HepG2 (cell line): ENCODE results near the gene TMEM141. TPM values are rescaled to one million over a fixed set of nuclear protein-coding genes. Genes with fewer than 3 reads are reported as not detected.
"Not testable (repeated sequence)": the region's sequence is repeated elsewhere in the genome, so short reads cannot be mapped to it uniquely, and the experiment has no call there.

ENCODE experiments used
- ATAC-seq: fragments of 200-7000 bp; cut with Tn5 transposase; 3 replicates; pipeline ENCODE4 v1.9.1; 2020; ENCODE audit warnings: mild to moderate bottlenecking, moderate library complexity
- BruUV-seq: library from RNA; stranded (reverse); fragments of 400-500 nt; replicated peaks from 2 replicates; lab custom pipeline; 2021; lab: Mats Ljungman, UMichigan
- CTCF ChIA-PET: fragments of 300-600 bp; formaldehyde crosslinking; extraction: SDS; loops from one replicate; lab custom pipeline; 2021; ENCODE audit warnings: low total read pairs, inconsistent platforms, low intra/inter-chr PET ratio; lab: Yijun Ruan, JAX
- POLR2A ChIA-PET: fragments of 350-600 bp; sonication (Branson Sonifier 250); formaldehyde crosslinking; loops from one replicate; lab custom pipeline; 2020; ENCODE audit warnings: antibody characterized with exemption, inconsistent platforms; lab: Yijun Ruan, JAX
- DNase-seq: peaks from one replicate; pipeline ENCODE4 v3.0.0-alpha.2; 2015; ENCODE audit warnings: low spot score
- FAIRE-seq: peaks from 3 replicates; lab custom pipeline; 2011; peaks lifted over from hg19 to GRCh38; lab: Jason Lieb, UNC
- H2AFZ ChIP-seq: one replicate; pipeline ENCODE4 v1.6.1; 2011; ENCODE audit warnings: low read length, inconsistent platforms
- H3K27ac ChIP-seq: fragments of 300-600 bp; 3 replicates; pipeline ENCODE4 v1.8.0; 2011; ENCODE audit warnings: mixed run types, mild to moderate bottlenecking, mixed read lengths, low read length, inconsistent platforms; ENCODE audit not compliant: insufficient read depth; ENCODE audit errors: extremely low read length
- H3K27me3 ChIP-seq, 2 experiments: fragments of 200-600 bp in 1 of 2; 2 replicates in 1 of 2; 3 replicates in 1 of 2; pipeline versions ENCODE4 v1.6.0 to v1.8.0; 2011; ENCODE audit warnings: low read length in 2 of 2, mild to moderate bottlenecking in 2 of 2, moderate library complexity in 2 of 2, inconsistent platforms in 1 of 2; ENCODE audit not compliant: insufficient read depth in 2 of 2, control insufficient read depth in 1 of 2
- H3K36me3 ChIP-seq, 2 experiments: fragments of 200-600 bp in 1 of 2; replicated peaks in 1 of 2; 2 replicates in 1 of 2; 3 replicates in 1 of 2; pipeline versions ENCODE4 v1.5.1 to v1.8.0; 2011; ENCODE audit warnings: low read length in 2 of 2, inconsistent platforms in 1 of 2; ENCODE audit not compliant: insufficient read depth in 2 of 2, control insufficient read depth in 1 of 2
- H3K4me1 ChIP-seq: 2 replicates; pipeline ENCODE4 v1.5.1; 2012; ENCODE audit warnings: low read length, inconsistent platforms; ENCODE audit not compliant: insufficient read depth
- H3K4me2 ChIP-seq: 2 replicates; pipeline ENCODE4 v1.6.0; 2011; ENCODE audit warnings: low read depth, low read length, inconsistent platforms
- H3K4me3 ChIP-seq, 3 experiments: fragments of 200-600 bp in 1 of 3; sonication (generic), shearing (Covaris generic) in 1 of 3; replicated peaks in 1 of 3; 2 replicates each; pipeline ENCODE4 v1.5.1; 2011 to 2016; ENCODE audit warnings: low read length in 3 of 3, inconsistent platforms in 2 of 3, low read depth in 2 of 3, mild to moderate bottlenecking in 2 of 3, control low read depth in 1 of 3, mixed read lengths in 1 of 3; ENCODE audit not compliant: insufficient read depth in 1 of 3
- H3K79me2 ChIP-seq: one replicate; pipeline ENCODE4 v1.6.1; 2011; ENCODE audit warnings: low read length, inconsistent platforms; ENCODE audit not compliant: insufficient read depth
- H3K9ac ChIP-seq: 2 replicates; pipeline ENCODE4 v1.6.0; 2011; ENCODE audit warnings: mild to moderate bottlenecking, low read depth, low read length, inconsistent platforms; ENCODE audit not compliant: insufficient read depth
- H3K9me3 ChIP-seq: 2 replicates; pipeline ENCODE4 v1.5.1; 2012; ENCODE audit warnings: mild to moderate bottlenecking, low read length
- H4K20me1 ChIP-seq: 2 replicates; pipeline ENCODE4 v1.6.0; 2011; ENCODE audit warnings: inconsistent platforms, mild to moderate bottlenecking, low read length, moderate library complexity; ENCODE audit not compliant: insufficient read depth
- ATF7-NPFF ChIP-seq: sonication (generic); formaldehyde crosslinking; IDR thresholded peaks from 2 replicates; pipeline ENCODE4 v1.8.1; 2023; ENCODE audit warnings: mild to moderate bottlenecking, low read depth, missing genetic modification reagents, moderate library complexity
- KLF16 ChIP-seq, 2 experiments: sonication (generic) in 1 of 2; formaldehyde crosslinking in 1 of 2; IDR thresholded peaks; 2 replicates each; pipeline versions ENCODE4 v1.6.1 to v1.8.0; 2016 to 2023; ENCODE audit warnings: missing genetic modification reagents in 2 of 2, missing compliant biosample characterization in 1 of 2
- MXD4 ChIP-seq: IDR thresholded peaks from 2 replicates; pipeline ENCODE4 v1.6.1; 2016; ENCODE audit warnings: mild to moderate bottlenecking, missing biosample characterization, missing genetic modification reagents
- PHF8 ChIP-seq: sonication (generic); formaldehyde crosslinking; IDR thresholded peaks from 2 replicates; pipeline ENCODE4 v1.5.0; 2020; ENCODE audit warnings: missing genetic modification reagents
- RAD21 ChIP-seq: fragments of 450-650 bp; formaldehyde crosslinking; IDR thresholded peaks from 2 replicates; pipeline ENCODE4 v1.5.0; 2020; ENCODE audit warnings: mild to moderate bottlenecking
- SP4 ChIP-seq: sonication (generic); formaldehyde crosslinking; IDR thresholded peaks from 2 replicates; pipeline ENCODE4 v1.8.1; 2023; ENCODE audit warnings: mild to moderate bottlenecking, missing genetic modification reagents
- ZMAT3 ChIP-seq: sonication (generic); formaldehyde crosslinking; conservative IDR thresholded peaks from 2 replicates; pipeline ENCODE4 v1.7.0; 2021; ENCODE audit warnings: missing genetic modification reagents
- ZNF501 ChIP-seq: sonication (generic); formaldehyde crosslinking; IDR thresholded peaks from 2 replicates; pipeline ENCODE4 v1.5.1; 2020; ENCODE audit warnings: mild to moderate bottlenecking, moderate library complexity, missing genetic modification reagents
- ZNF589 ChIP-seq: sonication (generic); formaldehyde crosslinking; conservative IDR thresholded peaks from 2 replicates; pipeline ENCODE4 v1.8.0; 2022; ENCODE audit warnings: mild to moderate bottlenecking, moderate library complexity, missing genetic modification reagents
- ZNF775 ChIP-seq: sonication (generic); formaldehyde crosslinking; IDR thresholded peaks from 2 replicates; pipeline ENCODE4 v1.4.0; 2020; ENCODE audit warnings: missing genetic modification reagents, mild to moderate bottlenecking, moderate library complexity, borderline replicate concordance
- WGBS: methylation state at CpG from one replicate; pipeline ENCODE4 v1.1.6; 2017; ENCODE audit warnings: low lambda C conversion rate; 5-methylcytosine and 5-hydroxymethylcytosine counted together
- in situ Hi-C: cut with HindIII; loops from 2 replicates; pipeline ENCODE4 v1.10.0; 2017; ENCODE audit warnings: low pct_unique_long_range_greater_than_20kb; ENCODE audit not compliant: extremely low pct_ligation_motif_present
- intact Hi-C: fragments of 100-400 bp; cut with micrococcal nuclease; formaldehyde crosslinking; loops from one replicate; pipeline ENCODE4 v1.10.0; 2022; ENCODE audit not compliant: unreplicated experiment
- polyA plus RNA-seq, 8 experiments: library from polyadenylated mRNA; depleted of rRNA in 3 of 8; stranded (reverse) in 7 of 8; unstranded in 1 of 8; fragments of >200 nt; fragmentation: Illumina TruSeq in 4 of 8; extraction: Trizol in 4 of 8; gene quantifications; 2 replicates each; pipeline versions ENCODE4 v1.2.1 to v1.2.3, GENCODE V29; 2011 to 2016; ENCODE audit warnings: low read depth in 4 of 8, missing spikeins in 1 of 8, mixed read lengths in 1 of 8; ENCODE audit not compliant: insufficient read depth in 1 of 8
- total RNA-seq, 5 experiments: library from RNA; depleted of rRNA; stranded (reverse); fragments of >200 nt; fragmentation: Illumina TruSeq; extraction: Trizol; gene quantifications; 2 replicates each; pipeline ENCODE4 v1.2.3, GENCODE V29; 2016; ENCODE audit warnings: low read depth in 1 of 5
- TF ChIP-seq, protein P1 (sequence below): sonication (generic); formaldehyde crosslinking; conservative IDR thresholded peaks from 2 replicates; pipeline ENCODE4 v1.4.0; 2020; ENCODE audit warnings: mild to moderate bottlenecking, missing genetic modification reagents, moderate library complexity
- TF ChIP-seq, protein P2 (sequence below): sonication (generic); formaldehyde crosslinking; IDR thresholded peaks from 2 replicates; pipeline ENCODE4 v1.4.0; 2020; ENCODE audit warnings: missing genetic modification reagents, borderline replicate concordance
- TF ChIP-seq, protein P3 (sequence below): sonication (generic); formaldehyde crosslinking; IDR thresholded peaks from 2 replicates; pipeline ENCODE4 v1.5.1; 2020; ENCODE audit warnings: missing genetic modification reagents, mild to moderate bottlenecking, borderline replicate concordance

The TMEM141 gene
- total and polyA plus RNA-seq, 2 of the 13 experiments (the other 11 are each of a cell fraction or from before 2014, with no cell fraction given) = 81.0 to 202 TPM

DNA sequence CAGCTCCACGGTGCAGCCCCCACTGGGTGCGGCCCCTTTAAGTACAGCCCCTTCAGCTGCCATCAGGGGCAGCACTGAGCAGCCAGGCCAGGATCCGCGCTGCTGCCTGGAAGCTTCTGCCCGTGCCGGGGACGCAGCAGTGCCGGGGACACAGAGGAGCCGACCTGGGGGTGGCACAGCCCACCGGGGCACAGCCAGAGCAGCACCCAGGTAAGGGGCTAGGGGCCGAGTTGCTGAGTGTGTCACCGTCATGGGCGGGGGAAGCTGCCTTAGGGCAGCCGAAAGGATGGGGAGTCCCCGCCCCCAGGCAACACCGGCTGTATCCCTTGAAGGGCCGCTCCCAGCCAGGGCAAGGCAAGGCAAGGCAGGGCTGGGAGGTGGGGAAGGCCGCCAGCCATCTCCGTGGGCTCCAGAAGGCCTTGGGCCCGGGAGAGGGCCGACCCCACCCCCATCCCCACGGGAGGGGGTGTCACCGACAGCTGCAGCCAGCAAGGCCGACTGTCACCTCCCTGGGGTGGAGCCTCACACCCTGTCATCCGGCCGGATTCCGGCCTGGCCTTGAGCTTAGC is 51.3 kb downstream of the TMEM141 start, which contains the start of gene AJM1:
TSS of gene AJM1 (plus strand) at position 99 of the 569 bp plus-strand sequence. CDS start 1,937 bp downstream, outside the sequence.
- POLR2A ChIA-PET = interaction anchor here (1.0 to 2.3 kb wide), 8 partner anchors 16 to 106 kb away, joined by 3 to 7 read pairs (median 5); partner anchors contain the start of genes EDF1 and TMEM141
- BruUV-seq, H3K9me3 ChIP-seq, H3K79me2 ChIP-seq, H4K20me1 ChIP-seq, CTCF ChIA-PET, intact Hi-C loops, H3K27me3 ChIP-seq, H2AFZ ChIP-seq, H3K36me3 ChIP-seq: not testable (repeated sequence)
- DNase-seq (peak; percentile 63), ATAC-seq (peak; percentile 69), FAIRE-seq (peak; percentile 57)
- H3K4me2 ChIP-seq = peak within 1 kb of the TSS; percentile 77
- WGBS = 0% methylated on average over 10 of the region's 27 CpGs
- in situ Hi-C loops = loop anchor here (10.0 kb wide), 1 partner anchor 192 kb away; the partner anchor contains the start of gene FUT7
- peak within 1 kb of the TSS; percentile 56 to 73 (median 58); a peak in 5 of 6 replicates for H3K4me3 ChIP-seq
- H3K4me1 ChIP-seq = peaks cover 41% of the 10 kb centered on the region
- H3K9ac ChIP-seq = peak within 1 kb of the TSS; percentile 47
- peak within 1 kb of the TSS; percentile 63 for H3K27ac ChIP-seq
- TF ChIP-seq ZMAT3 (CRISPR knock-in tag) = peak; percentile 82
- TF ChIP-seq KLF16 (CRISPR knock-in tag; IDR thresholded peaks at IDR 0.05) = 0 out of 4 replicates have a peak, but pooled peaks of 1 of the 2 experiments have one; percentile 12
- peak; percentile 41; the same call in 1 of the 2 replicates for TF ChIP-seq ZNF775
- peak; percentile 53; the same call in 1 of the 2 replicates for TF ChIP-seq SP4 (CRISPR knock-in tag)
- TF ChIP-seq, protein P1, sequence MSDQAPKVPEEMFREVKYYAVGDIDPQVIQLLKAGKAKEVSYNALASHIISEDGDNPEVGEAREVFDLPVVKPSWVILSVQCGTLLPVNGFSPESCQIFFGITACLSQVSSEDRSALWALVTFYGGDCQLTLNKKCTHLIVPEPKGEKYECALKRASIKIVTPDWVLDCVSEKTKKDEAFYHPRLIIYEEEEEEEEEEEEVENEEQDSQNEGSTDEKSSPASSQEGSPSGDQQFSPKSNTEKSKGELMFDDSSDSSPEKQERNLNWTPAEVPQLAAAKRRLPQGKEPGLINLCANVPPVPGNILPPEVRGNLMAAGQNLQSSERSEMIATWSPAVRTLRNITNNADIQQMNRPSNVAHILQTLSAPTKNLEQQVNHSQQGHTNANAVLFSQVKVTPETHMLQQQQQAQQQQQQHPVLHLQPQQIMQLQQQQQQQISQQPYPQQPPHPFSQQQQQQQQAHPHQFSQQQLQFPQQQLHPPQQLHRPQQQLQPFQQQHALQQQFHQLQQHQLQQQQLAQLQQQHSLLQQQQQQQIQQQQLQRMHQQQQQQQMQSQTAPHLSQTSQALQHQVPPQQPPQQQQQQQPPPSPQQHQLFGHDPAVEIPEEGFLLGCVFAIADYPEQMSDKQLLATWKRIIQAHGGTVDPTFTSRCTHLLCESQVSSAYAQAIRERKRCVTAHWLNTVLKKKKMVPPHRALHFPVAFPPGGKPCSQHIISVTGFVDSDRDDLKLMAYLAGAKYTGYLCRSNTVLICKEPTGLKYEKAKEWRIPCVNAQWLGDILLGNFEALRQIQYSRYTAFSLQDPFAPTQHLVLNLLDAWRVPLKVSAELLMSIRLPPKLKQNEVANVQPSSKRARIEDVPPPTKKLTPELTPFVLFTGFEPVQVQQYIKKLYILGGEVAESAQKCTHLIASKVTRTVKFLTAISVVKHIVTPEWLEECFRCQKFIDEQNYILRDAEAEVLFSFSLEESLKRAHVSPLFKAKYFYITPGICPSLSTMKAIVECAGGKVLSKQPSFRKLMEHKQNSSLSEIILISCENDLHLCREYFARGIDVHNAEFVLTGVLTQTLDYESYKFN = peak; percentile 57
- TF ChIP-seq ZNF501 (CRISPR knock-in tag) = peak; percentile 32; the same call in 1 of the 2 replicates
- peak; percentile 31; the same call in 1 of the 2 replicates for TF ChIP-seq MXD4 (CRISPR knock-in tag)
- TF ChIP-seq ATF7-NPFF (CRISPR knock-in tag) = peak; percentile 79
- TF ChIP-seq ZNF589 (CRISPR knock-in tag) = 0 out of 2 replicates have a peak, but pooled peaks have one; percentile 45
- TF ChIP-seq, protein P2, sequence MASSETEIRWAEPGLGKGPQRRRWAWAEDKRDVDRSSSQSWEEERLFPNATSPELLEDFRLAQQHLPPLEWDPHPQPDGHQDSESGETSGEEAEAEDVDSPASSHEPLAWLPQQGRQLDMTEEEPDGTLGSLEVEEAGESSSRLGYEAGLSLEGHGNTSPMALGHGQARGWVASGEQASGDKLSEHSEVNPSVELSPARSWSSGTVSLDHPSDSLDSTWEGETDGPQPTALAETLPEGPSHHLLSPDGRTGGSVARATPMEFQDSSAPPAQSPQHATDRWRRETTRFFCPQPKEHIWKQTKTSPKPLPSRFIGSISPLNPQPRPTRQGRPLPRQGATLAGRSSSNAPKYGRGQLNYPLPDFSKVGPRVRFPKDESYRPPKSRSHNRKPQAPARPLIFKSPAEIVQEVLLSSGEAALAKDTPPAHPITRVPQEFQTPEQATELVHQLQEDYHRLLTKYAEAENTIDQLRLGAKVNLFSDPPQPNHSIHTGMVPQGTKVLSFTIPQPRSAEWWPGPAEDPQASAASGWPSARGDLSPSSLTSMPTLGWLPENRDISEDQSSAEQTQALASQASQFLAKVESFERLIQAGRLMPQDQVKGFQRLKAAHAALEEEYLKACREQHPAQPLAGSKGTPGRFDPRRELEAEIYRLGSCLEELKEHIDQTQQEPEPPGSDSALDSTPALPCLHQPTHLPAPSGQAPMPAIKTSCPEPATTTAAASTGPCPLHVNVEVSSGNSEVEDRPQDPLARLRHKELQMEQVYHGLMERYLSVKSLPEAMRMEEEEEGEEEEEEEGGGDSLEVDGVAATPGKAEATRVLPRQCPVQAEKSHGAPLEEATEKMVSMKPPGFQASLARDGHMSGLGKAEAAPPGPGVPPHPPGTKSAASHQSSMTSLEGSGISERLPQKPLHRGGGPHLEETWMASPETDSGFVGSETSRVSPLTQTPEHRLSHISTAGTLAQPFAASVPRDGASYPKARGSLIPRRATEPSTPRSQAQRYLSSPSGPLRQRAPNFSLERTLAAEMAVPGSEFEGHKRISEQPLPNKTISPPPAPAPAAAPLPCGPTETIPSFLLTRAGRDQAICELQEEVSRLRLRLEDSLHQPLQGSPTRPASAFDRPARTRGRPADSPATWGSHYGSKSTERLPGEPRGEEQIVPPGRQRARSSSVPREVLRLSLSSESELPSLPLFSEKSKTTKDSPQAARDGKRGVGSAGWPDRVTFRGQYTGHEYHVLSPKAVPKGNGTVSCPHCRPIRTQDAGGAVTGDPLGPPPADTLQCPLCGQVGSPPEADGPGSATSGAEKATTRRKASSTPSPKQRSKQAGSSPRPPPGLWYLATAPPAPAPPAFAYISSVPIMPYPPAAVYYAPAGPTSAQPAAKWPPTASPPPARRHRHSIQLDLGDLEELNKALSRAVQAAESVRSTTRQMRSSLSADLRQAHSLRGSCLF (CRISPR knock-in tag) = 0 out of 2 replicates have a peak, but pooled peaks have one; percentile 45
- peak; percentile 36 for TF ChIP-seq PHF8 (CRISPR knock-in tag)
- TF ChIP-seq RAD21 (CRISPR knock-in tag) = 0 out of 2 replicates have a peak, but pooled peaks have one; percentile 40
- TF ChIP-seq, protein P3, sequence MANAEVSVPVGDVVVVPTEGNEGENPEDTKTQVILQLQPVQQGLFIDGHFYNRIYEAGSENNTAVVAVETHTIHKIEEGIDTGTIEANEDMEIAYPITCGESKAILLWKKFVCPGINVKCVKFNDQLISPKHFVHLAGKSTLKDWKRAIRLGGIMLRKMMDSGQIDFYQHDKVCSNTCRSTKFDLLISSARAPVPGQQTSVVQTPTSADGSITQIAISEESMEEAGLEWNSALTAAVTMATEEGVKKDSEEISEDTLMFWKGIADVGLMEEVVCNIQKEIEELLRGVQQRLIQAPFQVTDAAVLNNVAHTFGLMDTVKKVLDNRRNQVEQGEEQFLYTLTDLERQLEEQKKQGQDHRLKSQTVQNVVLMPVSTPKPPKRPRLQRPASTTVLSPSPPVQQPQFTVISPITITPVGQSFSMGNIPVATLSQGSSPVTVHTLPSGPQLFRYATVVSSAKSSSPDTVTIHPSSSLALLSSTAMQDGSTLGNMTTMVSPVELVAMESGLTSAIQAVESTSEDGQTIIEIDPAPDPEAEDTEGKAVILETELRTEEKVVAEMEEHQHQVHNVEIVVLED = 0 out of 2 replicates have a peak, but pooled peaks have one; percentile 41
